ENCODE results near the gene NRXN3. TPM values are rescaled to one million over a fixed set of nuclear protein-coding genes. Genes with fewer than 3 reads are reported as not detected.

NRXN3 gene
- total and polyA plus RNA-seq, 2 experiments from 2014 or later: 0.08 to 0.11 TPM

GRCh38 chr14:78959674-78960264 lies 789.6 kb downstream of the NRXN3 start:
- H3K36me3 ChIP-seq (ENCODE audit: low read depth): no peaks in the 10 kb centered on the region
- H3K9ac ChIP-seq: peak overlapping the region; percentile 55
- peak; percentile 84 for DNase-seq
- H3K4me1 ChIP-seq (ENCODE audit: insufficient read depth): no peaks in the 10 kb centered on the region; the same call in 1 of the 2 replicates
- no peak overlapping the region for H3K27ac ChIP-seq
- no peaks in the 10 kb centered on the region for H4K20me1 ChIP-seq (ENCODE audit: insufficient read depth)
- no peaks in the 10 kb centered on the region for H3K27me3 ChIP-seq (replicated peaks; ENCODE audit: insufficient read depth)
- H3K9me2 ChIP-seq (ENCODE audit: insufficient read depth): no peaks in the 10 kb centered on the region
- H3K4me3 ChIP-seq: peak overlapping the region; percentile 63
- no peaks in the 10 kb centered on the region for H3K9me3 ChIP-seq (ENCODE audit: low read depth)
- no peaks in the 10 kb centered on the region for H3K79me2 ChIP-seq (ENCODE audit: insufficient read depth)
- H3K4me2 ChIP-seq (ENCODE audit: unreplicated experiment): peak overlapping the region; percentile 86
- 11 to 15% methylated on average over 9 of the region's 9 CpGs for WGBS, 2 experiments (ENCODE audit: low coverage in 1 of 2, low lambda C conversion rate in 2 of 2, missing lambda C conversion rate in 2 of 2)
- in situ Hi-C loops (cut with MboI): loop anchor here (25.0 kb wide), 1 partner anchor 1903 kb away; no protein-coding TSS in a partner anchor
- H2AFZ ChIP-seq: peak overlapping the region; percentile 80
- H3F3A ChIP-seq (ENCODE audit: insufficient read depth): no peaks in the 10 kb centered on the region
- TF ChIP-seq EZH2phosphoT487 (IDR thresholded peaks at IDR 0.05; ENCODE audit: insufficient read depth, low read depth): no peak
- no peak for TF ChIP-seq EZH2 (IDR thresholded peaks at IDR 0.05; ENCODE audit: insufficient read depth, poor library complexity, severe bottlenecking)

- H3K9me3 ChIP-seq (ENCODE audit: low read depth): no peaks in the 10 kb centered on the region
- no peaks in the 10 kb centered on the region for H4K20me1 ChIP-seq (ENCODE audit: insufficient read depth)
- H3K27ac ChIP-seq: peak overlapping the region; percentile 24
- 0 out of 2 replicates have a peak, but pooled peaks have one; percentile 82 for TF ChIP-seq EZH2phosphoT487 (IDR thresholded peaks at IDR 0.05; ENCODE audit: insufficient read depth, low read depth)
- no peak for TF ChIP-seq EZH2 (IDR thresholded peaks at IDR 0.05; ENCODE audit: insufficient read depth, poor library complexity, severe bottlenecking)
- H3K79me2 ChIP-seq (ENCODE audit: insufficient read depth): no peaks in the 10 kb centered on the region
- no peaks in the 10 kb centered on the region for H3K9me2 ChIP-seq (ENCODE audit: insufficient read depth)
- H3K4me1 ChIP-seq (ENCODE audit: insufficient read depth): peaks cover 37% of the 10 kb centered on the region
- H3K4me2 ChIP-seq (ENCODE audit: unreplicated experiment): peak overlapping the region; percentile 61
- H3K4me3 ChIP-seq: no peak overlapping the region
- no peaks in the 10 kb centered on the region for H3K27me3 ChIP-seq (replicated peaks; ENCODE audit: insufficient read depth)
- peak; percentile 78 for DNase-seq
- H3K36me3 ChIP-seq (ENCODE audit: low read depth): no peaks in the 10 kb centered on the region
- H3F3A ChIP-seq (ENCODE audit: insufficient read depth): peaks cover 26% of the 10 kb centered on the region
- WGBS, 2 experiments (ENCODE audit: low coverage in 1 of 2, low lambda C conversion rate in 2 of 2, missing lambda C conversion rate in 2 of 2): 56 to 57% methylated on average over 10 of the region's 10 CpGs
- H3K9ac ChIP-seq: no peak overlapping the region
- in situ Hi-C loops (cut with MboI): loop anchor here (25.0 kb wide), 1 partner anchor 1895 kb away; no protein-coding TSS in a partner anchor
- H2AFZ ChIP-seq: no peak overlapping the region
Observed at GRCh38 chr14:78967111-78967809, 797.1 kb downstream of the NRXN3 start.

- Histone ChIP-seq H3K9me3 (ENCODE audit: low read depth) (no peaks in the 10 kb centered on the region), H3K36me3 (ENCODE audit: low read depth) (no peaks in the 10 kb centered on the region), H3K27ac (peak overlapping the region; percentile 24; the same call in 1 of the 2 replicates), H2AFZ (no peak overlapping the region), H3K27me3 (replicated peaks; ENCODE audit: insufficient read depth) (no peaks in the 10 kb centered on the region), H3K4me3 (no peak overlapping the region), H3K9me2 (ENCODE audit: insufficient read depth) (no peaks in the 10 kb centered on the region), H3K4me2 (ENCODE audit: unreplicated experiment) (peak overlapping the region; percentile 61), H3K9ac (no peak overlapping the region), H3F3A (ENCODE audit: insufficient read depth) (peaks cover 26% of the 10 kb centered on the region), H3K79me2 (ENCODE audit: insufficient read depth) (no peaks in the 10 kb centered on the region), H3K4me1 (ENCODE audit: insufficient read depth) (peaks cover 37% of the 10 kb centered on the region), H4K20me1 (ENCODE audit: insufficient read depth) (no peaks in the 10 kb centered on the region)
- DNase-seq: no peak
- WGBS, 2 experiments (ENCODE audit: low coverage in 1 of 2, low lambda C conversion rate in 2 of 2, missing lambda C conversion rate in 2 of 2): 83 to 89% methylated on average over 6 of the region's 6 CpGs
- in situ Hi-C loops (cut with MboI): loop anchor here (25.0 kb wide), 1 partner anchor 1894 kb away; no protein-coding TSS in a partner anchor
- TF ChIP-seq EZH2phosphoT487 (IDR thresholded peaks at IDR 0.05; ENCODE audit: insufficient read depth, low read depth): no peak
- no peak for TF ChIP-seq EZH2 (IDR thresholded peaks at IDR 0.05; ENCODE audit: insufficient read depth, poor library complexity, severe bottlenecking)
Observed at GRCh38 chr14:78968265-78968664, 798.1 kb downstream of the NRXN3 start.

DNA sequence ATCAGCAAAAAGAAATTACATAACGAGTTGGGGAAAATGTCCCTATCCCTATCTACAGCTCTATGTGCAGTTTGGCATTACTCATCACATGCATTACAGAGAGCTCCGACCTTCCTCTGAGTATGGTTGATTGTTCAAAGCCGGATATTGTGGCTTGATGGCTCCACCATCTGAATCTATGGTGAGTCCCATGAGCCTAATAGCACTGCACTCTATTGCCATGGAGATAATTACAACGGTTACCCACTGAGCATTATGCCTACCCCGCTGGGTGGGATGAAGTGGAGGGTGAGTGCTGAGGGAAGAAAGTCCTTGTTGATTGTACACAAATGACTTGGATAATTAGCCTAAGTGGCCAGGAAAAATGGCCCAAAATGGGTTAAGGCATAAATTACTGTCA lies 800.5 kb downstream of the NRXN3 start:
- Histone ChIP-seq H3K27me3 (replicated peaks; ENCODE audit: insufficient read depth) (no peaks in the 10 kb centered on the region), H3K4me3 (no peak overlapping the region), H3K4me2 (ENCODE audit: unreplicated experiment) (no peak overlapping the region), H2AFZ (no peak overlapping the region), H3K9ac (no peak overlapping the region), H3K27ac (no peak overlapping the region), H3K9me3 (ENCODE audit: low read depth) (no peaks in the 10 kb centered on the region), H3F3A (ENCODE audit: insufficient read depth) (peaks cover 26% of the 10 kb centered on the region), H4K20me1 (ENCODE audit: insufficient read depth) (no peaks in the 10 kb centered on the region), H3K9me2 (ENCODE audit: insufficient read depth) (0 out of 2 replicates have a peak, but pooled peaks cover 1% of the 10 kb centered on the region), H3K4me1 (ENCODE audit: insufficient read depth) (peaks cover 43% of the 10 kb centered on the region), H3K79me2 (ENCODE audit: insufficient read depth) (no peaks in the 10 kb centered on the region), H3K36me3 (ENCODE audit: low read depth) (no peaks in the 10 kb centered on the region)
- in situ Hi-C loops (cut with MboI): loop anchor here (25.0 kb wide), 1 partner anchor 1892 kb away; no protein-coding TSS in a partner anchor
- WGBS, 2 experiments (ENCODE audit: low coverage in 1 of 2, low lambda C conversion rate in 2 of 2, missing lambda C conversion rate in 2 of 2): 69 to 75% methylated on average over 5 of the region's 5 CpGs
- no peak for TF ChIP-seq EZH2phosphoT487 (IDR thresholded peaks at IDR 0.05; ENCODE audit: insufficient read depth, low read depth)
- TF ChIP-seq EZH2 (IDR thresholded peaks at IDR 0.05; ENCODE audit: insufficient read depth, poor library complexity, severe bottlenecking): no peak
- no peak for DNase-seq
